GM21737 (cell line): ENCODE data around the gene RGS13.

ENCODE experiments used
- ATAC-seq: cut with Tn5 transposase; IDR thresholded peaks from one replicate; pipeline ENCODE4 v1.9.1; 2021; ENCODE audit warnings: mild to moderate bottlenecking, moderate library complexity; ENCODE audit not compliant: unreplicated experiment

The RGS13 gene, protein sequence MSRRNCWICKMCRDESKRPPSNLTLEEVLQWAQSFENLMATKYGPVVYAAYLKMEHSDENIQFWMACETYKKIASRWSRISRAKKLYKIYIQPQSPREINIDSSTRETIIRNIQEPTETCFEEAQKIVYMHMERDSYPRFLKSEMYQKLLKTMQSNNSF

GRCh38 chr1:192635939-192636338 lies at the start of gene RGS13:
TSS of gene RGS13 (plus strand) at chr1:192636147. CDS start at chr1:192644335, 8,188 bp downstream.
- no peak for ATAC-seq

DNA sequence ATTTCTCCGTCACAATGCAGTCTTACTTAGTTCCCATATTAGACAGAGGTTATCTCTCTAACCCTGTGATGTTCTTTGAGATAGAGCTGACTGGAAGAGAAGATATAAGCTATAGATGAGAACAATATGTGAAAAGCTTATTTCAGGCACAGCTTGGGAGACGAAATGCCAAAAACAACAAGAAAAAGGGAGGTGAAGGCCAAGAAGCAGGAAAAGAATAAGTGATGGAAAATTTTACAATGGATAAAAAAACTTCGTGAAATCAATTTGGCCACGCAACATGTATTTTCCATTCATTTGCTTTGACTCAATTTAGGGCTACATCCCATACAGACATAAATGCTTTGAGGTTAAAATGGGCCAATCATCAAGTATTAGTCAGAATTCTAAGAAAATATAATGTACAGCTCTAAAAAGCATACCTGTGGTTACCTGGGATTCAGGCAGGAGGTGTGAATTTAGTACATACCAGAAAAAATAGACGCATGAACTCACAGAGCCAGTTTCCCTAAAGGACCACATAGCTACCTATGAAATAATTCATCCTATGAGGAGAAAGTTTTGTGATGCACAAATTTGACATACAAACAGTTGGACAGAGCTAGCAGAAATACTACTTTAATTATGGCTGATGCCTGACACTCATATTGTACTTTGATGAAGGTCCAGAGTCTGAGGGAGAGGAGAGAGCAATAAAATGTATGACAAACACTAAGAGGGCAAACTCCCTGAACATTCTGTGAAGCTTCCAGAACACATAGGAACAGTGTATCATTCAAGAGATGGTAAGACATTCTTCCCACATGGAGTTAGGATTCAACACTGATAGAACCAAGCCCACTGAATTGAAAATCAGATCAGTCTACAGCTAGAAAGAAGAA lies 48.3 kb upstream of the RGS13 start:
- ATAC-seq: no peak

GRCh38 chr1:192588546-192588945 lies 47.4 kb upstream of the RGS13 start:
- ATAC-seq: no peak

DNA sequence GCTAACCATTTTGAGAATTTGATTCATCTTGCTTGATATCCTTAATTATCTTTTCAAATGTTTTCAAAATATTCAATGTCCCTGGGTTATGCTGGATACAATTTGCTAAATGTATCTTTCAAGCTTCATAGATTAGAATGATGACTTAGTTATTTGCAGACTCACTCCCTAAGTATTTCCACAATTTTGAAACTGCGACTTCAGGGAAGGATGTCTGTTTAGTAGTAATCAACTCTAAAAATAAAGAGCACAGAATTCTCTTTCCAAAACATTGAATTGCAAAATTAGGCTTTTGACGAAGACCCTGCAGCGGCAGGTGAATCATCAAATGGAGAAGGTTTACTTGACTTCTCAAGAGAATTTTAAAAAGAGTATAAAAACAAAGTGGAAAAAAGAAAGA lies 46.1 kb upstream of the RGS13 start:
- ATAC-seq: no peak

DNA sequence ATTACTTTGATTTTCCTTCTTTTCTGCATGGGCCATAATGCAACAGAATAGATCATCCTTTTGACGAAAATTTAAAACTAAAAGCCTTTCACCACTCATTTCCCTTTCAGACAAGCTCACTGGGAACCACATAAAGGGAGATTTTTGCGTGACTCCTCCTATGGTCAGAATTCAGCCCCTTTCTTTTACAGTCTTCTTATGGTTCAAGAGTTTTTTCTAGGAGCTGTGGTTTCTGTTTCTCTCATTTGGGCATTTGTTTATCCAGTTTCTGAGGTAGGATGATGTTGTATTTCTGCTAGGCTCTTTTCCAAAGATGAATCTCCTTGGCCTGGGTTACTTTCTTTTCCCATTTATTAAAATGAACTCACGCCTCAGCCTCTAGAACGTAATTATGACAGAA lies 43.4 kb upstream of the RGS13 start:
- no peak for ATAC-seq

DNA sequence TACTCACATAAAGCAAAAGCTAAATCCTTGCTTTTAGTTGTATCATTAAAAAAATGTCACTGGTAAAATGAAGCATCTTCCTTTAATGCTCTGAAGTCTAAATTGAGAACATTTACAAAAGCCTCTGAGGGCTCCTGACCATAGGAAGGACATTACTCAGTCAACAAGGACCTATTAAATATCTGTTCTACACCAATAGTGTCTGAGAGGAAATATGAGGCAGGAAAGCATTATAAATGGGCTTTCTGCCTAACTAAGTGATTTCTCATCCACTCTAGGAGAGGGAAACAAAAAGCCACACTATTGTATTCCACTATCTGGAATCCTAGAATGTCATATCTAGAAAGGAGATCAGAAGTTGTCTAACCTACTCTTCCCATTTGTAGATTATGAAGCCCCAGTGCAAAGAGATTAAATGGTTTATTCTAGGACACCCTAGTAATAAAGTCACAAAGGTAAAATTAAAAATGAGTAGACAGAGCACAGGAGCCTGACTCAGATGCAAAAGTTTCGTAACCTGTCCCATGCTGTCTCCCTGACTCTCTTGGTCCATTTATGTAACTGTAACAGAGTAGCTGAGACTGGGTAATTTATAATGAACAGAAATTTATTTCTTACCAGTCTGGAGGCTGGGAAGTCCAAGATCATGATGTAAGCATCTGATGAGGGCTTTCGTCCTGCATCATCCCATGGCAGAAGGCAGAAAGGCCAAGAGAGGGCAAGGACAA lies 42.8 kb upstream of the RGS13 start:
- ATAC-seq: no peak

GRCh38 chr1:192595299-192595698 lies 40.6 kb upstream of the RGS13 start:
- no peak for ATAC-seq

DNA sequence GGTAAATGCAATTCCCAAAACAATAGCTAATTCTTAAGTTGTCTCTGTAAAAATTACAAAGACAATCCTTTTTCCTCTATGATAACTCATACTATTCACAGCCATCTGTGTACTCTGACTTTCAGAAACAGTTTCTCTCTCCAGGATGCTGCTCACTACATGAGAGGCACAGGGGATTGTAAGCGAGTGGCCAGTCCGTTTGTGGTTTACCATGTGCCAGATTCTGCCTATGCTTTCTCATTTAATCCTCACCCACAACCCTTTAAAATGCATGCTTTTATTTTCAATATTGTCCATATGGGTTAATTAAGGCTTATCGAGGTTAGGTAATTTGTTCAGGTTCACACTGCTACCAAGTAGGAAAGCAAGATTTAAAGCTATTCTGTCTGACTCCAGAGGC lies 37.4 kb upstream of the RGS13 start:
- no peak for ATAC-seq

DNA sequence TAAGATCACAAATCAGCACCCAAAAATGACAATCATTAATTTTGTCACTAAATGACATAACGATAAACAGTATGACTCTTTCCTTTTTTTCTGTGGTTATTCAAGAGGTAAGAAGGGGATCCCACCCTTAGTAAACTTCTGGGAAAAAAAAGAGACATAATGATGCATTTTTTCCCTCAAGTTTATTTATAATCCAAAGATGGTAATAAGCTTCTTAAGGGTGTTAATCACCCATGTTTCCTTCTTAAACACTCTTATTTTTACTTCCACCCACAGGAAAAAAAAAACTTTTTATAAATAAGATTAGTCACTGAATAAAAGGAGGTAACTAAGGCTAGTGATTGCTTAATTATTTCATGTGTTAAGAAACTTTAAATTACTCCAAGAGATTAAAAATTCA lies 35.7 kb upstream of the RGS13 start:
- no peak for ATAC-seq

- peak; percentile 46 for ATAC-seq
Measured at GRCh38 chr1:192601143-192601542, 34.8 kb upstream of the RGS13 start.

GRCh38 chr1:192601567-192601966 lies 34.4 kb upstream of the RGS13 start:
- no peak for ATAC-seq

DNA sequence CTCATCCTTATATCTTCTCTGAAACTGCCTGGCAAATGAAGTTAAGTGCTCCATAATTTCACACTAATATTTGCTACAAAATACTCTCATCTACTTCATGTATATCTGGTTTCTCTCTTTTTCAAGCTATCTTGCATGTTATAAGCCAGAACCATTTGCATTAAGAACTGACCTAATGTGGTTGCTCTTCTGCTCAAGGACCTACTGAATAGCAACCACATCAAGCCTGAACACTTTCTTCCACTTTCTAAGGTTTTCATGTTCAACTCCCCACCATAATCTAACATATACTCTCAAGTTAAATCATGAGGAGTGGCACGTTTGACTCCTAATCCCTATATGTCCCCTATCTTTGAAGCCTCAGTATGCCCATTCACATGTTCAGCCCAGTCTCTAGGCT lies 33.2 kb upstream of the RGS13 start:
- no peak for ATAC-seq

- ATAC-seq: no peak
Measured at GRCh38 chr1:192603218-192603787, 32.6 kb upstream of the RGS13 start.

- no peak for ATAC-seq
Measured at GRCh38 chr1:192604979-192605620, 30.8 kb upstream of the RGS13 start.

GRCh38 chr1:192608671-192609070 lies 27.3 kb upstream of the RGS13 start:
- ATAC-seq: no peak

- peak; percentile 98 for ATAC-seq
Measured at GRCh38 chr1:192609110-192610079, 26.6 kb upstream of the RGS13 start.

GRCh38 chr1:192610112-192610889 lies 25.6 kb upstream of the RGS13 start:
- ATAC-seq: no peak

DNA sequence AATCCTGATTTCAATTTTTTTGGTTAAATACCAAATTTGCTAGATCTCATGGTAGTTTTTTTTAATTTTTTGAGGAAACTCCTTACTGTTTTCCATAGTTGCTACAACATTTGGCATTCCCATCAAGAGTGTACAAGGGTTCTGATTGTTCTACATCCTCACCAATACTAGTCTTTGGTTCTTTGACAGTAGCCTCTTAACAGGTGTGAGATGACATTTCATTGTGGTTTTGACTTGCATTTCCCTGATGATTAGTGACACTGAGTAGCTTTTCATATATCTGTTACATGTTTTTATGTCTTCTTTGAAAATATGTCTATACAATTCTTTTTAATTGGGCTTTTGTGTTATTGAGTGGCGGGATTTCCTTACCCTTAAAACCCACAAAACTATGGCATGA lies 20.9 kb upstream of the RGS13 start:
- ATAC-seq: no peak

DNA sequence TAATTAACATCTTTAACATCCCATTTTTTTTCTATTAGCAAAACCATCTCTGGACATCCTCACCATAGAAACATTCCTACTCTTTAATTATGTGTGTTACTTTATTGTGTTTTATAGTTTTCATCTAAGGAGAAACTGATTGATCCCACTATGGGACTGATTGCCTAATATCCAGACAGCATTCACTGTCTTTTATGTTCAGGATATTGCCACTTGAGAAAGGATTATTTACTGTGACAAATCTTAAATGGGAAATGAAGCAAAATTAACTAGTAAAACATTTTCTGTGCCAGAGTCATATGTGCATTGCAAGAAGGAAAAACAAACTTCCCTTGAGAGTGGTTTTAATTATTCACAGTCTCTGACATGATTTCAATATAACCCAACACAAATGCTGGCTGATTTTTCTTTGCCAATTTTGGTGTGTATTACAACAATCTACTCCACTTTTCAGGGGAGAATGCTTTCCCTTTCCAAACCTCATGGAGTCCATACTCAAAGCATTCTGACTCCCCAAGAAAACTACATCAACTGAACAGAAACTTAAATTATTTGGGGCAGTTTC lies 15.8 kb upstream of the RGS13 start:
- ATAC-seq: no peak
